ENCODE results near the gene ANKRD55.
"Not testable (repeated sequence)": the region's sequence is repeated elsewhere in the genome, so short reads cannot be mapped to it uniquely, and the experiment has no call there.

The ANKRD55 gene

GRCh38 chr5:56145511-56145910, 87.6 kb downstream of the ANKRD55 start:
- no peak for FAIRE-seq
- no peak for TF ChIP-seq POLR2A (IDR thresholded peaks at IDR 0.05; ENCODE audit: low read depth, low read length)
- DNase-seq (ENCODE audit: insufficient read length, low spot score): no peak

- FAIRE-seq (no peak), DNase-seq (ENCODE audit: insufficient read length, low spot score) (no peak)
- TF ChIP-seq POLR2A (IDR thresholded peaks at IDR 0.05; ENCODE audit: low read depth, low read length): no peak
Measured at GRCh38 chr5:56145106-56145505, 88.0 kb downstream of the ANKRD55 start.

DNA sequence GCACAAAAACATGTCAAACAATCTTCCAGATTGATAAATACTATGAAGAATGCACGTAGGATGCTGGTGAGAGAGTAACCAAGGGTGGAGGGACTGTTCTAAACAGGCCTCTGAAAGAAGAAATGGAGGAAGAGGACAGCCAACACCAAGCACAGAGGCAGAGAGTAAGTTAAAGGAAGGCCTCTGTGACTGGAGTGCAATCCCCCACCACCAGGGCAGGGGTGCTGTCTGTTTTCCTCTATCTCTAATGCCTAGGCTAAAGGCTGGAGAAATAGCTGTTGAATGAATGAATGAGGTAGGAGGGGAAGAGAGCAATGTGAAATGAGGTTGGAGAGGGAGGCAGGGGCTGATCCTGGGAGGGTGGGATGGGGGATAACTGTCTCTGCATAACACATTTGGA, 88.9 kb downstream of the ANKRD55 start:
- no peak for TF ChIP-seq POLR2A (IDR thresholded peaks at IDR 0.05; ENCODE audit: low read depth, low read length)
- DNase-seq (ENCODE audit: insufficient read length, low spot score): no peak
- no peak for FAIRE-seq

DNA sequence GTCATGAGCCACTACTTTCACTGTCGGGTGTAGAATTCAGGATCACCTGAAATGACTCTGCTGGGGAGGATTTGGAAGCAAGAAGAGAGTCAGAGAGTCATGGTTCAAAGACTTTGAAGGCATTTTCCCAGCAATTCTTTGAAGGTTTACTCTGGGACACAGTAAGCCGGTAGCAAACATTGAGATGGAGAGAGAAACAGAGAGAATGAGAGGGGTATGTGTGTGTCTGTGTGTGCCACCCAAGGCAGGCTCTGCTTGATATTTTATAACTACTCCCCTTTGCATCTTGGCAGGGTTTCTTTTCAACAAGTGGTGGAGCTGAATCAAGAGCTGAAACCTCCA, 89.8 kb downstream of the ANKRD55 start:
- no peak for DNase-seq (ENCODE audit: insufficient read length, low spot score)
- no peak for FAIRE-seq
- no peak for TF ChIP-seq POLR2A (IDR thresholded peaks at IDR 0.05; ENCODE audit: low read depth, low read length)

- DNase-seq (ENCODE audit: insufficient read length, low spot score) (peak; percentile 9), FAIRE-seq (no peak)
- no peak for TF ChIP-seq POLR2A (IDR thresholded peaks at IDR 0.05; ENCODE audit: low read depth, low read length)
Measured at GRCh38 chr5:56142614-56143372, 90.3 kb downstream of the ANKRD55 start.

DNA sequence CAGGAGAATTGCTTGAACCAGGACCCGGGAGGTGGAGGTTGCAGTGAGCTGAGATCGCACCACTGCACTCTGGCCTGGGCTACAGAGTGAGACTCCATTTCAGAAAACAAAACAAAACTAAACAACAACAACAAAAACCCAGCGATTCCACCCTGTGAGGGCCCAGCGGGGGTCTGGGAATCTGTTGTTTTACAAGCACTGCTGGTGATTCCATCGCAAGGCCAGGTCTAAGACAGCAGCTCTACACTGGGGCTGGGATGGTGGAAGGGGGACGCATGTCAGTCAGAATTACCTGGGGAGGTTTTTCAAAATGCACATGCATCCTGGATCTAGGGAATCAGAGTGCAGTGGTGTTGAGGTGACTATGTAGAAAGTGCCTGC, 90.9 kb downstream of the ANKRD55 start:
- DNase-seq (ENCODE audit: insufficient read length, low spot score): no peak
- TF ChIP-seq POLR2A (IDR thresholded peaks at IDR 0.05; ENCODE audit: low read depth, low read length): no peak
- FAIRE-seq: no peak

DNA sequence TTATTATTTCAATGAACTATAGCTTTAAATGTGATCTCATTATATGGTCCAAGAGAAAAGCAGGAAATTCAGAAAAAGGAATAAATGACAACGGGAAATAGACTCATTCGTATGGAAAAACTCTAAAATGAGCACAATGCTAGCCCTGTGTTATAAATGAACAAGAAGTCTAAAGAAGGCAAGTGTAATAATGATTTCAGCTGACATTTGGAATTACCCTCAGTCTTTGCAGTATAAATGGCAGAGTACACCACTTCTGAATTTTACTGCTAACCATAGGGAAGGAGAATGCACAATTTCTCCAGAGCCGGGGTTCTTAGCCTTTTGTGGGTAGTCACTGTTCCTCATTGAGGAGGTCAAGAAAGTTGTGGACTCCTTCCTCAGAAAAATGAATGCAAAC, 93.1 kb downstream of the ANKRD55 start:
- DNase-seq (ENCODE audit: insufficient read length, low spot score): no peak
- TF ChIP-seq POLR2A (IDR thresholded peaks at IDR 0.05; ENCODE audit: low read depth, low read length): no peak
- no peak for FAIRE-seq

DNA sequence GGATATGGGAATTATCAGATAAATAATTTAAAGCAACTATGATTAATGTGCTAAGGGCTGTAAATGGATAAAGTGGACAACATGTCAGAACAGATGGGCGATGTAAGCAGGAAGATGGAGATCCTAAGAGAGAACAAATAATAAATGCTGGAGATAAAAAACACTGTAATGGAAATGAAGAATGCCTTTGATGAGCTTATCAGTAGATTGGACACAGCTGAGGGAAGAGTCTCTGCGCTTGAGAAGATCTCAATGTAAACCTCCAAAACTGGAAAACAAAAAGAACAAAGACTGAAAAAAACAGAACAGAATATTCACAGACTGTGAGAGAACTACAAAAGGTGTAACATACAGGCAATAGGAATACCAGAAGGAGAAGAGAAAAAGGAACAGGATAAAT, 102.5 kb downstream of the ANKRD55 start:
- no peak for FAIRE-seq
- DNase-seq (ENCODE audit: insufficient read length, low spot score): no peak
- TF ChIP-seq POLR2A (IDR thresholded peaks at IDR 0.05; ENCODE audit: low read depth, low read length): no peak

- no peak for TF ChIP-seq POLR2A (IDR thresholded peaks at IDR 0.05; ENCODE audit: low read depth, low read length)
- no peak for FAIRE-seq
- DNase-seq (ENCODE audit: insufficient read length, low spot score): no peak
Measured at GRCh38 chr5:56129288-56129687, 103.8 kb downstream of the ANKRD55 start.

DNA sequence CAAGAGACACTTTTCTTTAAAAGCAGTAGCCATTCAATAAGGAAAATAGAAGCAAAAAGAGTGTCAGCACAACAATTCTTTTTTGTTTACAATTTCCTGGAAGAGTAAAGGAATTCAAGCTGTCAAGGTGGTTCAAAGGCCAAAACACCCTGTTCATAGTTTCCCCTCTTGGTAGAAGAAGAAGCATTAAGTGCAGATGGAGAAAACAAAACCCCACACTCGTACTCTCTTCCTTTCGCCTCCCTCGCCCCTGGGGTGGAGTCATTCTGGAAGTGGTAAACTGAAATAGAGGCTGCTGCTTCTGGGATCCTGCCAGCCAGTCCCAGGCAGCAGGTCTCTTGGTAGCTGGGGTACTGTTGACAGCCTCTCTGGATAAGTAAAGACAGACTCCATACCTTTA, 105.0 kb downstream of the ANKRD55 start:
- DNase-seq (ENCODE audit: insufficient read length, low spot score) (no peak), FAIRE-seq (no peak)
- no peak for TF ChIP-seq POLR2A (IDR thresholded peaks at IDR 0.05; ENCODE audit: low read depth, low read length)

GRCh38 chr5:56126487-56127179, 106.5 kb downstream of the ANKRD55 start:
- DNase-seq (ENCODE audit: insufficient read length, low spot score) (no peak), FAIRE-seq (no peak)
- no peak for TF ChIP-seq POLR2A (IDR thresholded peaks at IDR 0.05; ENCODE audit: low read depth, low read length)

GRCh38 chr5:56123531-56124243, 109.4 kb downstream of the ANKRD55 start:
- FAIRE-seq (peak; percentile 87), DNase-seq (ENCODE audit: insufficient read length, low spot score) (peak; percentile 69)
- TF ChIP-seq POLR2A (IDR thresholded peaks at IDR 0.05; ENCODE audit: low read depth, low read length): no peak

DNA sequence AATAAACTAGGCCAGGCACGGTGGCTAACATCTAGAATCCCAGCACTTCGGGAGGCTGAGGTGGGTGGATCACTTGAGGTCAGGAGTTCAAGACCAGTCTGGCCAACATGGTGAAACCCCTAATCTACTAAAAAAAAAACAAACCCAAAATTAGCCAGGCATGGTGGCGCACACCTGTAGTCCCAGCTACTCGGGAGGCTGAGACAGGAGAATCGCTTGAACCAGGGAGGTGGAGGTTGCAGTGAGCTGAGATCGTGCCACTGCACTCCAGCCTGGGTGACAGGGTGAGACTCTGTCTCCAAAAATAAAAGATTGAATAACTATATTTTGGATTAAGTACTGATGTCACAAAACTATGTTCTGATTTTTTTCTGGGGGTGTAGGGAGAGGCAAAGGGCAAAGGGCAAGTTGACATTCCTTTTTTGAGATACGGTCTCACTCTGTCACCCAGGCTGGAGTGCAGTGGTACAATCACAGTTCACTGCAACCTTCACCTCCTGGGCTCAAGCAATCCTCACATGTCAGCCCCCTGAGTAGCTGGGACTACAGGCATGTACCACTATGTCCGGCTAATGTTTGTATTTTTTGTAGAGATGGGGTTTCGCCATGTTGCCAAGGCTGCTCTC, 110.7 kb downstream of the ANKRD55 start:
- FAIRE-seq; DNase-seq (ENCODE audit: insufficient read length, low spot score): not testable (repeated sequence)

DNA sequence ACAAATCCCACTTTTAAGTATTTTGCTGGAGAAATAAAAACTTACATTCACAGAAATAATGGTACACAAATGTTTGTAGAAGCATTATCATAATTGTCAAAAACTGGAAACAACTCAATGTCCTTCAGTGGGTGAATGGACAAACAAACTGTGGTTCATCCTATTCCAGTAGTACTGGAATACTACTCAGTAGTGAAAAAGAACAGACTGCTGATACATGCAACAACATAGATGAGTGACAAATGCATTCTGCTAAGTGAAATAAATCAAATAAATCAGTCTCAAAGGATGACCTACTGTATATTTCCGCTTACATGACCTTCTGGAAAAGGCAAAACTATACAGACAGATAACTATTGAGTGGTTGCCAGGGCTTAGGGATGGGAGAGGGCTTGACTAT, 114.1 kb downstream of the ANKRD55 start:
- FAIRE-seq (no peak), DNase-seq (ENCODE audit: insufficient read length, low spot score) (no peak)
- no peak for TF ChIP-seq POLR2A (IDR thresholded peaks at IDR 0.05; ENCODE audit: low read depth, low read length)

Data from H54 (cell line).